ENCODE results near the gene PLCD3. TPM values are rescaled to one million over a fixed set of nuclear protein-coding genes. Genes with fewer than 3 reads are reported as not detected.

PLCD3 gene
- total and polyA plus RNA-seq, 9 of the 15 experiments (the other 6 are each of a cell fraction or from before 2014, with no cell fraction given) = 0.20 to 22.6 (median 7.5) TPM

DNA sequence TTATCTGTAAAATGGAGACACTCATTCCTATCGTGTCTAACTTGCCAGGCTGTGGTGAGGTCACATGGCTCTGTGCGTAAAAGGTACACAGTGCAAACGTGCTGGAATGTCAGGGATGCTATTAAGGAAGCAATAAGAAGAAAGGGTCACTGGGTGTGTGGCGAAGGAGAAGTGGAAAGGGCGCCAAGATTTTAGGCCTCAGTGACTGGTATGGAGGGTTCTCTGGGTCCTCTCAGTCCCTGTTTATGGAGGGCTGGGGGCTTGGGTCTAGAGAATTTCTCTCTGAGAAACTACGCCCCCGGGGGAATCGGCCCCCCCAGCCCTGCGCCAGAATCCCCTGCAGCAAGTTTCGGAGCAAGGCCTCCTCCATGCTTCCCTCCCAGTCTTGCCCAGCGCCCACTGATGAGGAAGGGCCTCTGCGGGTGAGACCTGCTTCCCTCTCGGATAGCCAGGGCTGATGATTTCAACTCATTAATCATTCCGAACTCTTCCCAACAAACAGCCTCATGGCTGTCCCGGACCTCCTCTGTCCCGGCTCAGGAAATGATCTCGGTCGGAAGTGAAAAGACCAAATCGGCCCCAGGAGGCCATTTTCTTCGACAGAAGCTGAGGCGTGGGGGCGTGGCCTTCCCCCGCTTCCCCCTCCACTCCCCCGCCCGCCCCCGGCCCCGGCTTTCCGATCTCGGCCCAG, 14.7 kb upstream of the PLCD3 start (continued):
- TF ChIP-seq SMARCC2 (IDR thresholded peaks at IDR 0.05; ENCODE audit: low read depth) = no peak
- TF ChIP-seq SMARCB1 (IDR thresholded peaks at IDR 0.05; ENCODE audit: insufficient read length, low read depth) = no peak
- TF ChIP-seq ZNF133 (CRISPR knock-in tag; IDR thresholded peaks at IDR 0.05) = no peak
- TF ChIP-seq, protein P1, sequence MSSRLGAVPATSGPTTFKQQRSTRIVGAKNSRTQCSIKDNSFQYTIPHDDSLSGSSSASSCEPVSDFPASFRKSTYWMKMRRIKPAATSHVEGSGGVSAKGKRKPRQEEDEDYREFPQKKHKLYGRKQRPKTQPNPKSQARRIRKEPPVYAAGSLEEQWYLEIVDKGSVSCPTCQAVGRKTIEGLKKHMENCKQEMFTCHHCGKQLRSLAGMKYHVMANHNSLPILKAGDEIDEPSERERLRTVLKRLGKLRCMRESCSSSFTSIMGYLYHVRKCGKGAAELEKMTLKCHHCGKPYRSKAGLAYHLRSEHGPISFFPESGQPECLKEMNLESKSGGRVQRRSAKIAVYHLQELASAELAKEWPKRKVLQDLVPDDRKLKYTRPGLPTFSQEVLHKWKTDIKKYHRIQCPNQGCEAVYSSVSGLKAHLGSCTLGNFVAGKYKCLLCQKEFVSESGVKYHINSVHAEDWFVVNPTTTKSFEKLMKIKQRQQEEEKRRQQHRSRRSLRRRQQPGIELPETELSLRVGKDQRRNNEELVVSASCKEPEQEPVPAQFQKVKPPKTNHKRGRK (tag; IDR thresholded peaks at IDR 0.05) = no peak
- peak; percentile 58; the same call in 1 of the 2 replicates for TF ChIP-seq CBFA2T2 (conservative IDR thresholded peaks at IDR 0.05)
- TF ChIP-seq FOXM1 (IDR thresholded peaks at IDR 0.05; ENCODE audit: low read depth) = no peak
- no peak for TF ChIP-seq FOXM1 (CRISPR knock-in tag; IDR thresholded peaks at IDR 0.05; ENCODE audit: low read depth)
- no peak for TF ChIP-seq BRCA1 (IDR thresholded peaks at IDR 0.05)
- no peak for TF ChIP-seq BRCA1 (CRISPR knock-in tag; IDR thresholded peaks at IDR 0.05)
- TF ChIP-seq, protein P2, sequence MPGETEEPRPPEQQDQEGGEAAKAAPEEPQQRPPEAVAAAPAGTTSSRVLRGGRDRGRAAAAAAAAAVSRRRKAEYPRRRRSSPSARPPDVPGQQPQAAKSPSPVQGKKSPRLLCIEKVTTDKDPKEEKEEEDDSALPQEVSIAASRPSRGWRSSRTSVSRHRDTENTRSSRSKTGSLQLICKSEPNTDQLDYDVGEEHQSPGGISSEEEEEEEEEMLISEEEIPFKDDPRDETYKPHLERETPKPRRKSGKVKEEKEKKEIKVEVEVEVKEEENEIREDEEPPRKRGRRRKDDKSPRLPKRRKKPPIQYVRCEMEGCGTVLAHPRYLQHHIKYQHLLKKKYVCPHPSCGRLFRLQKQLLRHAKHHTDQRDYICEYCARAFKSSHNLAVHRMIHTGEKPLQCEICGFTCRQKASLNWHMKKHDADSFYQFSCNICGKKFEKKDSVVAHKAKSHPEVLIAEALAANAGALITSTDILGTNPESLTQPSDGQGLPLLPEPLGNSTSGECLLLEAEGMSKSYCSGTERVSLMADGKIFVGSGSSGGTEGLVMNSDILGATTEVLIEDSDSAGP (CRISPR knock-in tag; IDR thresholded peaks at IDR 0.05) = no peak
- TF ChIP-seq, protein P3, sequence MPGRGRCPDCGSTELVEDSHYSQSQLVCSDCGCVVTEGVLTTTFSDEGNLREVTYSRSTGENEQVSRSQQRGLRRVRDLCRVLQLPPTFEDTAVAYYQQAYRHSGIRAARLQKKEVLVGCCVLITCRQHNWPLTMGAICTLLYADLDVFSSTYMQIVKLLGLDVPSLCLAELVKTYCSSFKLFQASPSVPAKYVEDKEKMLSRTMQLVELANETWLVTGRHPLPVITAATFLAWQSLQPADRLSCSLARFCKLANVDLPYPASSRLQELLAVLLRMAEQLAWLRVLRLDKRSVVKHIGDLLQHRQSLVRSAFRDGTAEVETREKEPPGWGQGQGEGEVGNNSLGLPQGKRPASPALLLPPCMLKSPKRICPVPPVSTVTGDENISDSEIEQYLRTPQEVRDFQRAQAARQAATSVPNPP (IDR thresholded peaks at IDR 0.05; ENCODE audit: borderline replicate concordance, insufficient read depth, insufficient read length) = no peak
- no peak for TF ChIP-seq TRIM24 (IDR thresholded peaks at IDR 0.05)
- no peak for TF ChIP-seq RBM17 (IDR thresholded peaks at IDR 0.05; ENCODE audit: borderline replicate concordance, low read depth, low read length)
- peak; percentile 94 for TF ChIP-seq ZFX (CRISPR knock-in tag; IDR thresholded peaks at IDR 0.05)
- TF ChIP-seq HNRNPK (IDR thresholded peaks at IDR 0.05; ENCODE audit: low read depth, low read length, poor library complexity, severe bottlenecking) = no peak
- TF ChIP-seq, protein P4, sequence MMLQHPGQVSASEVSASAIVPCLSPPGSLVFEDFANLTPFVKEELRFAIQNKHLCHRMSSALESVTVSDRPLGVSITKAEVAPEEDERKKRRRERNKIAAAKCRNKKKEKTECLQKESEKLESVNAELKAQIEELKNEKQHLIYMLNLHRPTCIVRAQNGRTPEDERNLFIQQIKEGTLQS (IDR thresholded peaks at IDR 0.05) = peak; percentile 58; the same call in 1 of the 2 replicates
- TF ChIP-seq, protein P4 (CRISPR knock-in tag; conservative IDR thresholded peaks at IDR 0.05) = no peak
- TF ChIP-seq HMG20A (CRISPR knock-in tag; conservative IDR thresholded peaks at IDR 0.05) = no peak
- TF ChIP-seq, protein P5, sequence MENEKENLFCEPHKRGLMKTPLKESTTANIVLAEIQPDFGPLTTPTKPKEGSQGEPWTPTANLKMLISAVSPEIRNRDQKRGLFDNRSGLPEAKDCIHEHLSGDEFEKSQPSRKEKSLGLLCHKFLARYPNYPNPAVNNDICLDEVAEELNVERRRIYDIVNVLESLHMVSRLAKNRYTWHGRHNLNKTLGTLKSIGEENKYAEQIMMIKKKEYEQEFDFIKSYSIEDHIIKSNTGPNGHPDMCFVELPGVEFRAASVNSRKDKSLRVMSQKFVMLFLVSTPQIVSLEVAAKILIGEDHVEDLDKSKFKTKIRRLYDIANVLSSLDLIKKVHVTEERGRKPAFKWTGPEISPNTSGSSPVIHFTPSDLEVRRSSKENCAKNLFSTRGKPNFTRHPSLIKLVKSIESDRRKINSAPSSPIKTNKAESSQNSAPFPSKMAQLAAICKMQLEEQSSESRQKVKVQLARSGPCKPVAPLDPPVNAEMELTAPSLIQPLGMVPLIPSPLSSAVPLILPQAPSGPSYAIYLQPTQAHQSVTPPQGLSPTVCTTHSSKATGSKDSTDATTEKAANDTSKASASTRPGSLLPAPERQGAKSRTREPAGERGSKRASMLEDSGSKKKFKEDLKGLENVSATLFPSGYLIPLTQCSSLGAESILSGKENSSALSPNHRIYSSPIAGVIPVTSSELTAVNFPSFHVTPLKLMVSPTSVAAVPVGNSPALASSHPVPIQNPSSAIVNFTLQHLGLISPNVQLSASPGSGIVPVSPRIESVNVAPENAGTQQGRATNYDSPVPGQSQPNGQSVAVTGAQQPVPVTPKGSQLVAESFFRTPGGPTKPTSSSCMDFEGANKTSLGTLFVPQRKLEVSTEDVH (IDR thresholded peaks at IDR 0.05; ENCODE audit: low read depth, partially characterized antibody) = no peak
- no peak for TF ChIP-seq ESRRB (CRISPR knock-in tag; IDR thresholded peaks at IDR 0.05; ENCODE audit: borderline replicate concordance)
- TF ChIP-seq ZNF76 (CRISPR knock-in tag; IDR thresholded peaks at IDR 0.05; ENCODE audit: borderline replicate concordance) = no peak

Measured in K562 (cell line).